NT2/D1 (cell line): ENCODE results near the gene SLC6A8.

Source experiments
- SUZ12 ChIP-seq: IDR thresholded peaks from 2 replicates; pipeline ENCODE4 v1.6.1; 2011; ENCODE audit not compliant: insufficient read length, insufficient read depth; ENCODE audit errors: extremely low read depth
- YY1 ChIP-seq: IDR thresholded peaks from 2 replicates; pipeline ENCODE4 v1.6.1; 2011; ENCODE audit not compliant: insufficient read length, insufficient read depth
- ZNF274 ChIP-seq: IDR thresholded peaks from 2 replicates; pipeline ENCODE4 v1.6.1; 2011; ENCODE audit warnings: mild to moderate bottlenecking, low read depth, low read length

DNA sequence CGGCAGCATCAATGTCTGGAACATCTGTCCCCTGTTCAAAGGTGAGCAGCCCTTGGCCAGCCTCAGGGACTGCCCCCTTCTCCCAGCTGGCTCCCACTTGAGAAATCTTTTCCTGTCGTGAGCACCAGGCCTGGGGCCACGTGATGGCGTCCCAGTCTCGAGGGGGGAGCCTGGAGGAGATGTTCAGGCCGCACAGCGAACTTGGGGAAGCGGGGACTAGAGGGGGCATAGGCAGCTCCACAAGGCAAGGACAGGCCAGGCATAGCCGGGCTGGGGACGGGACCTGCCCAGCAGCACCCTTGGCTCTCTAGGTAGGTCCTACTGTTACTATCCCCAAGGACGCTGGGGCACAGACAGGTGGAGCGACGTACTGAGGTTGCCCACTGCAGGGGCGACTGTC is 2.7 kb downstream of the SLC6A8 start:
- TF ChIP-seq ZNF274 (no peak), SUZ12 (no peak), YY1 (no peak)
